ENCODE results near the gene PGM2.

The PGM2 gene

GRCh38 chr4:37867102-37867501 is 40.6 kb downstream of the PGM2 start:
- no peak for DNase-seq

GRCh38 chr4:37868238-37868637 is 41.8 kb downstream of the PGM2 start:
- DNase-seq = no peak

- no peak for DNase-seq
These were observed 46.0 kb downstream of the PGM2 start for GRCh38 chr4:37872310-37872988.

GRCh38 chr4:37873386-37873785 is 46.9 kb downstream of the PGM2 start:
- DNase-seq = peak; percentile 77

- DNase-seq = no peak
These were observed 49.7 kb downstream of the PGM2 start for GRCh38 chr4:37876156-37876555.

- DNase-seq = no peak
These were observed 52.9 kb downstream of the PGM2 start for GRCh38 chr4:37879365-37879764.

- DNase-seq = no peak
These were observed 55.3 kb downstream of the PGM2 start for GRCh38 chr4:37881811-37882210.

- DNase-seq = peak; percentile 31
These were observed 56.3 kb downstream of the PGM2 start for GRCh38 chr4:37882665-37883296.

GRCh38 chr4:37884855-37885487 is 58.5 kb downstream of the PGM2 start:
- no peak for DNase-seq

- no peak for DNase-seq
These were observed 59.0 kb downstream of the PGM2 start for GRCh38 chr4:37885496-37885895.

- DNase-seq = peak; percentile 94
These were observed 63.6 kb downstream of the PGM2 start for GRCh38 chr4:37889849-37890800.

- DNase-seq = peak; percentile 87
These were observed 64.3 kb downstream of the PGM2 start, which contains the start of gene TBC1D1 for GRCh38 chr4:37890801-37891259. Gene TBC1D1 (plus strand): TSS chr4:37891084. CDS start chr4:37902096, 11,012 bp downstream.

- DNase-seq = peak; percentile 83
These were observed 65.0 kb downstream of the PGM2 start for GRCh38 chr4:37891260-37892159.

- no peak for DNase-seq
These were observed 66.2 kb downstream of the PGM2 start for GRCh38 chr4:37892641-37893040.

GRCh38 chr4:37893164-37893563 is 66.7 kb downstream of the PGM2 start:
- DNase-seq = no peak

- no peak for DNase-seq
These were observed 68.8 kb downstream of the PGM2 start for GRCh38 chr4:37895271-37895670.

GRCh38 chr4:37896206-37896860 is 69.8 kb downstream of the PGM2 start:
- no peak for DNase-seq

- DNase-seq = no peak
These were observed 75.7 kb downstream of the PGM2 start for GRCh38 chr4:37902212-37902611.

- no peak for DNase-seq
These were observed 76.5 kb downstream of the PGM2 start for GRCh38 chr4:37902738-37903693.

- DNase-seq = no peak
These were observed 77.4 kb downstream of the PGM2 start for GRCh38 chr4:37903901-37904300.

Measured in DMS53 (cell line).